ENCODE data around the gene VSTM5. TPM values are rescaled to one million over a fixed set of nuclear protein-coding genes. Genes with fewer than 3 reads are reported as not detected.
"Not testable (repeated sequence)": the region's sequence is repeated elsewhere in the genome, so short reads cannot be mapped to it uniquely, and the experiment has no call there.

Gene VSTM5
- polyA plus RNA-seq, 4 donors: 1.5 to 2.2 TPM; not detected in 2

DNA sequence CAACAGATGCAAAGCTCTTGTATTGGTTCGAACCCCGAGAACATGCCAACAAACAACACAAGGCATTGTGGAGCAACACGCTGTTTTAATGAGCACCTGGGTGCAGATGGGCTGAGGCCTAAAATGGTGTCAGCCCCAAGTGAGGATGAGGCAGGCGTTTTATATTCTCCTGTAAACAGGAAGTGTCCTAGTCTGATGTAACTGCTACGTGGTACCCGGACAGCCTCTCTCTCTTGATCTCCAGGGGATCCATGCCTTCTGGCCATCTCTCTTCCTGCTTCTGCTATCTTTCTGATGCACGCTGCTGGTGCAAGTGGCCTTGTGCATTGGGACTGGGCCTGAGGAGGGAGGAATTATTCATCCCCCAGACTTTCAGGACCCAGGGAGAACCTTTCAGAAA, 19.4 kb upstream of the VSTM5 start:
- Histone ChIP-seq H3K4me1 (ENCODE audit: control insufficient read depth in 3 of 3, insufficient read depth in 2 of 3, low read depth in 1 of 3, low read length in 2 of 3) (peaks cover 0 to 5% (median 0%) of the 10 kb centered on the region in 3 donors), H3K27ac (ENCODE audit: low read depth in 1 of 3, low read length in 2 of 3) (no peak overlapping the region), H3K36me3 (ENCODE audit: control insufficient read depth in 3 of 3, insufficient read depth in 2 of 3, low read depth in 1 of 3, low read length in 3 of 3) (no peaks in the 10 kb centered on the region), H3K9me3 (ENCODE audit: control insufficient read depth in 2 of 2, insufficient read depth in 1 of 2, low read depth in 1 of 2, low read length in 1 of 2) (no peaks in the 10 kb centered on the region), H3K4me3 (ENCODE audit: low read depth in 1 of 3, low read length in 3 of 3) (no peak overlapping the region), H3K27me3 (ENCODE audit: control insufficient read depth in 3 of 3, insufficient read depth in 3 of 3, low read length in 3 of 3) (no peaks in the 10 kb centered on the region)
- DNase-seq (no peak), FAIRE-seq (no peak)
- 77 to 90% (median 85%) methylated on average over 7 of the region's 7 CpGs for WGBS, 3 donors

DNA sequence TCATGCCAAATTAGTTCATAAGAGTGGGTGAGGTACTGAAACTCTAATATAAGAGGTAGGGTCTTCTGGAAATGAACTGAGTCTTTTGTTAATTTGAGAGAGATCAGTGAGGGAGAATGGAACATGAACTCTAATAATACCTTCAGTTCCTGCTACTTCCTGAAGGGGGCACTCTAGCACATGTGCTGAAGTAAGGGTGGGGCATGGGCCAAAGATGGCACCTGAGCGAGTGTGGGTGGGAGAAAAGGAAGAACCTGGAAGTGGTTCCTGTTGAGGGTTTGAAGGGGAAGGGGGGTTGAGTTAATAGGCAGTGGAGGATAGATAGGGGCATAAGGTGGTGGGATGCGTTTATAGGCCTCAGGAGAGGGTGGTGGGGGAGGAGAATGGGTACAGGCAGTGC, 18.0 kb upstream of the VSTM5 start:
- 83 to 90% (median 89%) methylated on average over 2 of the region's 2 CpGs for WGBS, 3 donors
- not testable (repeated sequence) for H3K9me3 ChIP-seq (ENCODE audit: control insufficient read depth in 2 of 2, insufficient read depth in 1 of 2, low read depth in 1 of 2, low read length in 1 of 2); H3K27ac ChIP-seq (ENCODE audit: low read depth in 1 of 3, low read length in 2 of 3); DNase-seq; H3K4me3 ChIP-seq (ENCODE audit: low read depth in 1 of 3, low read length in 3 of 3); H3K4me1 ChIP-seq (ENCODE audit: control insufficient read depth in 3 of 3, insufficient read depth in 2 of 3, low read depth in 1 of 3, low read length in 2 of 3); H3K27me3 ChIP-seq (ENCODE audit: control insufficient read depth in 3 of 3, insufficient read depth in 3 of 3, low read length in 3 of 3); FAIRE-seq; H3K36me3 ChIP-seq (ENCODE audit: control insufficient read depth in 3 of 3, insufficient read depth in 2 of 3, low read depth in 1 of 3, low read length in 3 of 3)

DNA sequence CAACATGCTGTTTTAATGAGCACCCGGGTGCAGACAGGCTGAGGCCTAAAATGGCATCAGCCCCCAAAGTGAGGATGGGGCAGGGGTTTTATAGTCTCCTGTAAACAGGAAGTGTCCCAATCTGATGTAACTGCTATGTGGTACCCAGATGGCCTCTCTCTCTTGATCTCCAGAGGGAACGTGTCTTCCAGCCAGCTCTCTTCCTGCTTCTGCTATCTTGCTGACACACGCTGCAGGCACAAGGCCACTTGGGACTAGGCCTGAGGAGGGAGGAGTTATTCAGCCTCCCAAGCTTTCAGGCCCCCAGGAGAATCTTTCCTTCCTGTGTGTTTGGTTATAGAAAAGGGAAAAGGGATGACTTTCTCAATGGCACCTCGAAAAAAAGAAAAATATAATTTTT, 11.4 kb upstream of the VSTM5 start:
- 62 to 68% (median 63%) methylated on average over 4 of the region's 4 CpGs for WGBS, 3 donors
- no peak overlapping the region for H3K27ac ChIP-seq (ENCODE audit: low read depth in 1 of 3, low read length in 2 of 3)
- no peak overlapping the region for H3K4me3 ChIP-seq (ENCODE audit: low read depth in 1 of 3, low read length in 3 of 3)
- no peaks in the 10 kb centered on the region for H3K27me3 ChIP-seq (ENCODE audit: control insufficient read depth in 3 of 3, insufficient read depth in 3 of 3, low read length in 3 of 3)
- no peak for DNase-seq
- no peaks in the 10 kb centered on the region for H3K36me3 ChIP-seq (ENCODE audit: control insufficient read depth in 3 of 3, insufficient read depth in 2 of 3, low read depth in 1 of 3, low read length in 3 of 3)
- no peaks in the 10 kb centered on the region for H3K9me3 ChIP-seq (ENCODE audit: control insufficient read depth in 2 of 2, insufficient read depth in 1 of 2, low read depth in 1 of 2, low read length in 1 of 2)
- FAIRE-seq: no peak
- H3K4me1 ChIP-seq (ENCODE audit: control insufficient read depth in 3 of 3, insufficient read depth in 2 of 3, low read depth in 1 of 3, low read length in 2 of 3): no peaks in the 10 kb centered on the region

DNA sequence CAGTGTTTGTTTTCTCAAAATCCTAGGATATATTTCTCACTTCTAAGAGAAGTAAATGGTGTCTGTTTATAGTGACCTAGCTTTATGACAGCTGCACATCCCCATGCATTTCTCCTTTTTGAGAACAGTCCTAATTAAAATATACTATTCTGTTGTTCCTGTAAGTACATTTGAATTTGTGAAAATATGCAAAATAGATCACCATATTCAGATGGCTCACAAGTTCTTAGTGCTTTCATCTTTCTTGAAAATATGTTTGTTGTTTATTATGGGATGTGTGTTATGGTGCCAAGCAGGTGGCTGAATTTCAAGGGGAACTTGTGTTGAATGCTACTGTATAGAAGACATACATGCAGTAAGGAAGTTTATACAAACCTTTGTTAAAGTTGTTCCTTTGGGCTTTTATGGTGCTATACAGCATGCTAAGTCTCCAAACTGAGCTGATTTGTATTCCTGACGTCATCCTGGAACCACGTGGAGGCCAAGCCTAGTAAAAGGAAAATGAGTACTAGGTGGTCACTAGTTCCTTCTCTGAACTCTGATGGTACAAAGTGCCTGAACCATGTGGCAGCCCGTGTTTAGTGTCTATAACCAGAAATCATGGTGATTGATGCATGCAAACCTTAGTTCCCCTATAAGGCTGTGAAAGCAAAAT, 7.8 kb upstream of the VSTM5 start:
- FAIRE-seq (no peak), DNase-seq (no peak)
- no peak overlapping the region for H3K27ac ChIP-seq (ENCODE audit: low read depth in 1 of 3, low read length in 2 of 3)
- H3K27me3 ChIP-seq (ENCODE audit: control insufficient read depth in 3 of 3, insufficient read depth in 3 of 3, low read length in 3 of 3): no peaks in the 10 kb centered on the region
- no peaks in the 10 kb centered on the region for H3K4me1 ChIP-seq (ENCODE audit: control insufficient read depth in 3 of 3, insufficient read depth in 2 of 3, low read depth in 1 of 3, low read length in 2 of 3)
- WGBS, 3 donors: 48 to 53% (median 51%) methylated on average over 3 of the region's 3 CpGs
- H3K36me3 ChIP-seq (ENCODE audit: control insufficient read depth in 3 of 3, insufficient read depth in 2 of 3, low read depth in 1 of 3, low read length in 3 of 3): no peaks in the 10 kb centered on the region
- H3K4me3 ChIP-seq (ENCODE audit: low read depth in 1 of 3, low read length in 3 of 3): no peak overlapping the region
- H3K9me3 ChIP-seq (ENCODE audit: control insufficient read depth in 2 of 2, insufficient read depth in 1 of 2, low read depth in 1 of 2, low read length in 1 of 2): no peaks in the 10 kb centered on the region

DNA sequence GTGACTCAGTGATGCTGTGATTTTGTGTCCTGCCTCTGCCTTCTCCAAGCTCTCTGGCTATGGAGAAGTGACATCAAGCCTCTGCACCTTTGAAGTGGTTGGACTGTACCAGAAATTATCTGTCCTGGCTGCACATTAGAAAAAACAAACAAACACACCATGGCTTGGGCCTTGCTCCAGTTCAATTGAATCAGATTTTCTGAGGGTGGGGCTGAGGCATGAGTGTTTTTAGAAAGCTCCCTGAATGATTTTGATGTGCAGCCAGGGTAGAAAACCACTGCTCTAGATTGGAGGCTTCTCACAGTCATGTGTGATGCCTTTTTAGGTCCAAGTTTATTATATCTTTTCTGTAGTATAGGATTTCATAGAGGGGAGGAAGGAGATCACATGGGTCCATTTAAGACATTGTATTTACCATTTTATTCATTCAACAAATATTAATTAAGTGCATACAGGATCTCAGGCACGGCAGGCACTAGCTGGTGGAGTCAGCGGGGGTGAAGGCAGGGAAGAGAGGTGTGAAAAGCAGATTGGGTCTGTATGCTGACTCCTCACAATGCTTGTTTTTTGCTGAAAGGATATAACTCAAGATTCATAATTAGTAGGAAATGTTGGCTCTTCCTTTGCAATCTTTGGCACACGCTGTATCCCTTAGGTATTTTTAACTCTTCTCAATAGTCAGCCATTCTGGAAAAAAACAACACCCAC, 7.1 kb upstream of the VSTM5 start:
- Histone ChIP-seq H3K4me1 (ENCODE audit: control insufficient read depth in 3 of 3, insufficient read depth in 2 of 3, low read depth in 1 of 3, low read length in 2 of 3) (no peaks in the 10 kb centered on the region), H3K9me3 (ENCODE audit: control insufficient read depth in 2 of 2, insufficient read depth in 1 of 2, low read depth in 1 of 2, low read length in 1 of 2) (no peaks in the 10 kb centered on the region), H3K27me3 (ENCODE audit: control insufficient read depth in 3 of 3, insufficient read depth in 3 of 3, low read length in 3 of 3) (peaks cover 0 to 2% (median 0%) of the 10 kb centered on the region in 3 donors), H3K27ac (ENCODE audit: low read depth in 1 of 3, low read length in 2 of 3) (no peak overlapping the region), H3K36me3 (ENCODE audit: control insufficient read depth in 3 of 3, insufficient read depth in 2 of 3, low read depth in 1 of 3, low read length in 3 of 3) (no peaks in the 10 kb centered on the region), H3K4me3 (ENCODE audit: low read depth in 1 of 3, low read length in 3 of 3) (no peak overlapping the region)
- FAIRE-seq: no peak
- no peak for DNase-seq
- WGBS, 3 donors: 75 to 86% (median 83%) methylated on average over 3 of the region's 3 CpGs

DNA sequence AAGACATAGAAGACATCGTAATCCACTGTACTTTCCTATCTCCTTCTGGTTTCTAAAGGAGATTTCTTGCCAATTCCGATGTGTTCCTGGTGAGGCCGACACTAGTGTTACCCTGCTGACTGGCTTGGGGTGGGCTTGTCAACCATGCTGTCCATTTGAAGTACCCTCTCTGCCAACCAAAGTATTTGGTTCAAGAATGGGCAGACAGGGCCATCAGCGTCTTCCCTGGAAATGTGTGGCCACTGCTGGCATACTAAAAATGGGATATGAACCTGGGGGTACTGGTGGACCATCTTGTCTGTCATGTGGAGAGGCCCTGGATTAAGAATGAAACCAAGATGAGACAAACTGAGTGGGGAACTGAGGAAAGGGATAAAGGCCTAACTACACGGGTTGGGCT, 1.8 kb upstream of the VSTM5 start:
- H3K4me1 ChIP-seq (ENCODE audit: control insufficient read depth in 3 of 3, insufficient read depth in 2 of 3, low read depth in 1 of 3, low read length in 2 of 3): peaks cover 0 to 8% (median 0%) of the 10 kb centered on the region in 3 donors
- WGBS, 3 donors: 93 to 98% (median 95%) methylated on average over 5 of the region's 5 CpGs
- H3K4me3 ChIP-seq (ENCODE audit: low read depth in 1 of 3, low read length in 3 of 3): no peak overlapping the region
- H3K36me3 ChIP-seq (ENCODE audit: control insufficient read depth in 3 of 3, insufficient read depth in 2 of 3, low read depth in 1 of 3, low read length in 3 of 3): no peaks in the 10 kb centered on the region
- no peaks in the 10 kb centered on the region for H3K9me3 ChIP-seq (ENCODE audit: control insufficient read depth in 2 of 2, insufficient read depth in 1 of 2, low read depth in 1 of 2, low read length in 1 of 2)
- peaks cover 0 to 2% (median 0%) of the 10 kb centered on the region in 3 donors for H3K27me3 ChIP-seq (ENCODE audit: control insufficient read depth in 3 of 3, insufficient read depth in 3 of 3, low read length in 3 of 3)
- FAIRE-seq (no peak), DNase-seq (no peak)
- no peak overlapping the region for H3K27ac ChIP-seq (ENCODE audit: low read depth in 1 of 3, low read length in 2 of 3)

DNA sequence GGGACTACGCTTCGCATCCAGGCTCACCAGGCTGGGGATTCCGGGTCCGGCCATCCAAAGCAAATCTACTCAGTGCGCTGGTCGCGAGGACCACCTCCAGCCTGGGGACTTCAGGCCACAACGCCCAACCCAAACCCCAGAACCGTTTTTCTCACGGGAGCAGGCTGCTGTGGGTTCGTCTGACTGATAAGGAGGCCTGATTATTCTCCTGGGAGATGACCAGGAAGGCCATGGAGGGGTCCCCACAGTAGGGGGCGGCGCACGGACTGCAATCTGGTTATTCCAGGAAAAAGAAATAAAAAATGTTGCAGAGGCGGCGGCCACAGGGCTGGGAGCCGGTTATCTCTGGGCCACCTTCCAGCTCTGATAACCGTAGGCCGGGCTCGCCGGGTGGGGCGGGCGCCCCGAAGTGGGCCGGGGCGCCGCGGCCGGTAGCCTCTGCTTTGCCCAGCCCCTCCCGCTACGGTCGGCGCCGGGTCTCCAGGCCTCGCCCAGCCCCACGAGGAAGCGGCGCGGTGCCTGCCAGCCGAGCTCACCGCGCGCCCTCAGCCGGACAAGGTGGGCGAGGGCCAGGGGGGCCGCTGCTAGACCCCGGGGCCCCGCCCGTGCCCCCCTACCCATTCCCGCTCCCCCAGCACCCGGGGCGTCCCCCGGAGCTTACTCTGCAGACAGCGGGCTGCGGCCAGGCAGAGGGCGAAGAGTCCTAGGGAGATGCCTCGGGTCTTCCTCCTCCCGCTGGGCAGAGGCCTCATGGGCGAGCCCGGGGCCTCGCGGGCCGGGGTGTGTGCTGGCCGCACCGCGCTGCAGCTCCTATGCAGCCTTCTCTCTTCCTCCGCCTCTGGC, 446 bp downstream of the VSTM5 start:
- Histone ChIP-seq H3K9me3 (ENCODE audit: control insufficient read depth in 2 of 2, insufficient read depth in 1 of 2, low read depth in 1 of 2, low read length in 1 of 2) (no peaks in the 10 kb centered on the region), H3K4me3 (ENCODE audit: low read depth in 1 of 3, low read length in 3 of 3) (peak overlapping the region in 2 of 3 donors; percentile 42 to 47), H3K27ac (ENCODE audit: low read depth in 1 of 3, low read length in 2 of 3) (peak overlapping the region; percentile 8 to 69 (median 55)), H3K27me3 (ENCODE audit: control insufficient read depth in 3 of 3, insufficient read depth in 3 of 3, low read length in 3 of 3) (peaks cover 0 to 2% (median 0%) of the 10 kb centered on the region in 3 donors), H3K4me1 (ENCODE audit: control insufficient read depth in 3 of 3, insufficient read depth in 2 of 3, low read depth in 1 of 3, low read length in 2 of 3) (peaks cover 0 to 8% (median 0%) of the 10 kb centered on the region in 3 donors), H3K36me3 (ENCODE audit: control insufficient read depth in 3 of 3, insufficient read depth in 2 of 3, low read depth in 1 of 3, low read length in 3 of 3) (no peaks in the 10 kb centered on the region)
- peak; percentile 54 to 69 for DNase-seq
- 7 to 9% (median 8%) methylated on average over 36 to 67 of the region's 67 CpGs for WGBS, 3 donors
- no peak for FAIRE-seq

DNA sequence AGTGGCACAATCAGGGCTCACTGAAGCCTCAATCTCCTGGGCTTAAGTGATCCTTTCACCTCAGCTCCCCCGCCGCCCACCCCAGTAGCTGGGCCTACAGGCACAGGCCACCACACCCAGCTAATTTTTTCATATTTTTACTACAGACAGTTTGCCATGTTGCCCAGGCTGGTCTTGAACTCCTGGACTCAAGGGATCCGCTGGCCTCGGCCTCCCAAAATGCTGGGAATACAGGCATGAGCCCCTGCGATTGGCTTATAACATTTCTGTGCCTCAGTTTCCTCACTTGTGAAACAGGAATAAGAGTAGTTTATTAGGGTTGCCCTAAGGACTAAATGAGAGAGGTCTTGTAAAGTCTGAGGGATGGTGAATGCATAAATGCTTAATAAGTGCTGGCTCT, 1.2 kb downstream of the VSTM5 start:
- DNase-seq (peak in 1 of 2 donors; percentile 10), FAIRE-seq (no peak)
- Histone ChIP-seq H3K4me1 (ENCODE audit: control insufficient read depth in 3 of 3, insufficient read depth in 2 of 3, low read depth in 1 of 3, low read length in 2 of 3) (peaks cover 0 to 8% (median 0%) of the 10 kb centered on the region in 3 donors), H3K4me3 (ENCODE audit: low read depth in 1 of 3, low read length in 3 of 3) (no peak overlapping the region), H3K27me3 (ENCODE audit: control insufficient read depth in 3 of 3, insufficient read depth in 3 of 3, low read length in 3 of 3) (peaks cover 0 to 2% (median 0%) of the 10 kb centered on the region in 3 donors), H3K9me3 (ENCODE audit: control insufficient read depth in 2 of 2, insufficient read depth in 1 of 2, low read depth in 1 of 2, low read length in 1 of 2) (no peaks in the 10 kb centered on the region), H3K36me3 (ENCODE audit: control insufficient read depth in 3 of 3, insufficient read depth in 2 of 3, low read depth in 1 of 3, low read length in 3 of 3) (no peaks in the 10 kb centered on the region), H3K27ac (ENCODE audit: low read depth in 1 of 3, low read length in 2 of 3) (peak overlapping the region in 2 of 3 donors; percentile 55 to 65)
- WGBS, 3 donors: 23 to 68% (median 46%) methylated on average over 5 of the region's 5 CpGs

All from small intestine (tissue), 7 donors.